GM12878 (cell line): ENCODE data around the gene ZBED4.

ENCODE experiments used
- CTCF ChIP-seq, 3 experiments: IDR thresholded peaks in 2 of 3; conservative IDR thresholded peaks in 1 of 3; 2 replicates each; pipeline ENCODE4 v1.5.1; 2011; ENCODE audit warnings: low read depth in 3 of 3, low read length in 3 of 3, mild to moderate bottlenecking in 3 of 3, control low read depth in 2 of 3, moderate library complexity in 2 of 3, inconsistent platforms in 1 of 3, mixed read lengths in 1 of 3; ENCODE audit not compliant: control insufficient read depth in 2 of 3, insufficient read depth in 1 of 3; ENCODE audit errors: extremely low read depth in 1 of 3
- ETV6 ChIP-seq, 2 experiments: fragments of 450-650 bp in 1 of 2; IDR thresholded peaks in 1 of 2; conservative IDR thresholded peaks in 1 of 2; 2 replicates each; pipeline ENCODE4 v1.6.1; 2014; ENCODE audit warnings: antibody characterized with exemption in 1 of 2, borderline replicate concordance in 1 of 2, low read depth in 1 of 2, mild to moderate bottlenecking in 1 of 2, moderate library complexity in 1 of 2
- EZH2 ChIP-seq: IDR thresholded peaks from 2 replicates; pipeline ENCODE4 v1.6.1; 2012; ENCODE audit warnings: low read depth, mild to moderate bottlenecking, control low read depth, inconsistent platforms, low read length, borderline replicate concordance; ENCODE audit not compliant: control insufficient read depth
- FOXM1 ChIP-seq: IDR thresholded peaks from 2 replicates; pipeline ENCODE4 v1.6.1; 2012; ENCODE audit warnings: low read depth, mild to moderate bottlenecking, inconsistent platforms, low read length, moderate library complexity
- JUNB ChIP-seq: IDR thresholded peaks from 2 replicates; pipeline ENCODE4 v1.6.1; 2016; ENCODE audit warnings: antibody characterized with exemption, mild to moderate bottlenecking
- PAX8 ChIP-seq: fragments of 450-650 bp; IDR thresholded peaks from 2 replicates; pipeline ENCODE4 v1.6.1; 2017; ENCODE audit warnings: mild to moderate bottlenecking, moderate library complexity
- RAD21 ChIP-seq: IDR thresholded peaks from 2 replicates; pipeline ENCODE4 v1.6.1; 2011; ENCODE audit warnings: mild to moderate bottlenecking, low read depth, low read length, moderate library complexity; ENCODE audit not compliant: insufficient read depth
- RELA ChIP-seq: fragments of 450-650 bp; IDR thresholded peaks from 2 replicates; pipeline ENCODE4 v1.8.0; 2014; ENCODE audit warnings: borderline replicate concordance; ENCODE audit not compliant: partially characterized antibody
- SIN3A ChIP-seq: IDR thresholded peaks from 2 replicates; pipeline ENCODE4 v1.6.1; 2012; ENCODE audit warnings: low read depth, low read length, improper control_type of control experiment
- TAF1 ChIP-seq: IDR thresholded peaks from 2 replicates; pipeline ENCODE4 v1.6.1; 2011; ENCODE audit warnings: mild to moderate bottlenecking, low read depth, low read length, borderline replicate concordance
- ZNF592 ChIP-seq: fragments of 450-650 bp; IDR thresholded peaks from 2 replicates; pipeline ENCODE4 v1.6.1; 2017; ENCODE audit warnings: mild to moderate bottlenecking, moderate library complexity

GRCh38 chr22:49887702-49888101 is 34.1 kb downstream of the ZBED4 start:
- TF ChIP-seq TAF1 = no peak
- no peak for TF ChIP-seq ETV6 (conservative IDR thresholded peaks at IDR 0.05 in 1 of 2, IDR thresholded peaks at IDR 0.05 in 1 of 2; ENCODE audit: borderline replicate concordance in 1 of 2, low read depth in 1 of 2)
- no peak for TF ChIP-seq CTCF (IDR thresholded peaks at IDR 0.05 in 2 of 3, conservative IDR thresholded peaks at IDR 0.05 in 1 of 3; ENCODE audit: control insufficient read depth in 2 of 3, extremely low read depth in 1 of 3, insufficient read depth in 1 of 3, low read depth in 3 of 3, low read length in 3 of 3)
- TF ChIP-seq JUNB = no peak
- no peak for TF ChIP-seq PAX8
- TF ChIP-seq EZH2 = no peak
- TF ChIP-seq SIN3A = no peak
- TF ChIP-seq RELA = no peak
- TF ChIP-seq FOXM1 = no peak
- TF ChIP-seq ZNF592 = no peak
- TF ChIP-seq RAD21 = no peak
